Measurements from ENCODE around the gene VCL.

Gene VCL

DNA sequence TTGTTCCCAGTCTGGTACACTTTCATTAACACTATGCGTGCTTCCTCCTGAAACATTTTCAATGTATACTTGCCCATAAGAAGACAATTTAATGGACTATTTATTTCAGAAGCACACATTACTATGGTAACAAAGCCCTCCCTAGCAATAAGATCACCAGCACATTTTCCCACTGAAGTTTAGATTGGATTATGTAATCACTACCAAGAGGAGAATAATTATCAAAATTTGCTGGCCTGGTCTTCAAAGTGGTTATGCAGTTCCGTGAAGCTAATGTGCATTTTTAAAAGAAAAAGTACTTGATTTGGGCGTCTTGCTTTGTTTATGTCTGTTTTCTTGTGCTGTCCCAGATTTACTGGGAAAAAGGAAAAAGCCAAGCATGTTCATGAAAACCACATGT, 90.8 kb downstream of the VCL start:
- H3K4me3 ChIP-seq (ENCODE audit: low read depth, low read length) = no peak overlapping the region
- no peak for DNase-seq (ENCODE audit: low read depth)
- TF ChIP-seq, protein P1, sequence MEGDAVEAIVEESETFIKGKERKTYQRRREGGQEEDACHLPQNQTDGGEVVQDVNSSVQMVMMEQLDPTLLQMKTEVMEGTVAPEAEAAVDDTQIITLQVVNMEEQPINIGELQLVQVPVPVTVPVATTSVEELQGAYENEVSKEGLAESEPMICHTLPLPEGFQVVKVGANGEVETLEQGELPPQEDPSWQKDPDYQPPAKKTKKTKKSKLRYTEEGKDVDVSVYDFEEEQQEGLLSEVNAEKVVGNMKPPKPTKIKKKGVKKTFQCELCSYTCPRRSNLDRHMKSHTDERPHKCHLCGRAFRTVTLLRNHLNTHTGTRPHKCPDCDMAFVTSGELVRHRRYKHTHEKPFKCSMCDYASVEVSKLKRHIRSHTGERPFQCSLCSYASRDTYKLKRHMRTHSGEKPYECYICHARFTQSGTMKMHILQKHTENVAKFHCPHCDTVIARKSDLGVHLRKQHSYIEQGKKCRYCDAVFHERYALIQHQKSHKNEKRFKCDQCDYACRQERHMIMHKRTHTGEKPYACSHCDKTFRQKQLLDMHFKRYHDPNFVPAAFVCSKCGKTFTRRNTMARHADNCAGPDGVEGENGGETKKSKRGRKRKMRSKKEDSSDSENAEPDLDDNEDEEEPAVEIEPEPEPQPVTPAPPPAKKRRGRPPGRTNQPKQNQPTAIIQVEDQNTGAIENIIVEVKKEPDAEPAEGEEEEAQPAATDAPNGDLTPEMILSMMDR (IDR thresholded peaks at IDR 0.05; ENCODE audit: insufficient read depth, low read depth, low read length, missing control alignments) = no peak

DNA sequence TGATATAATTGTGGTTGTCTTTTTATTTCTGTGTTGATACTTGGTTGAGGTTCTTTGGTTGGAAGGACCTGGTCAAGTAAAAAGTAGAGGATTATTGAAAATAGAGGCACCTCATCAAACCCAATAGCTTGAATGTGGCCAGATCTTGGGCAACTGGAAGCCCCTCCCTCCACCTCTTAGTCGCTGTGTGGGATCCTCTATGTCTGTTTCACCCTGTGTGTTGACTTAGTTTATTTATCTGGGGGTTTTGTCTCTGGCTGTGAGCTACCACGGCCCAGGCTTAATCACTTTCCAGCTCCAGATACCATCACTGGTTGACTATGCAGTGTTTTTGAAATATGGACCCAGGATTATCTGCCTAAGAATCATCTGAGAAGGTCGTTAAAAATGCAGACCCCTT, 94.5 kb downstream of the VCL start:
- H3K4me3 ChIP-seq (ENCODE audit: low read depth, low read length) = no peak overlapping the region
- DNase-seq (ENCODE audit: low read depth) = no peak
- TF ChIP-seq, protein P1 (IDR thresholded peaks at IDR 0.05; ENCODE audit: insufficient read depth, low read depth, low read length, missing control alignments) = no peak

DNA sequence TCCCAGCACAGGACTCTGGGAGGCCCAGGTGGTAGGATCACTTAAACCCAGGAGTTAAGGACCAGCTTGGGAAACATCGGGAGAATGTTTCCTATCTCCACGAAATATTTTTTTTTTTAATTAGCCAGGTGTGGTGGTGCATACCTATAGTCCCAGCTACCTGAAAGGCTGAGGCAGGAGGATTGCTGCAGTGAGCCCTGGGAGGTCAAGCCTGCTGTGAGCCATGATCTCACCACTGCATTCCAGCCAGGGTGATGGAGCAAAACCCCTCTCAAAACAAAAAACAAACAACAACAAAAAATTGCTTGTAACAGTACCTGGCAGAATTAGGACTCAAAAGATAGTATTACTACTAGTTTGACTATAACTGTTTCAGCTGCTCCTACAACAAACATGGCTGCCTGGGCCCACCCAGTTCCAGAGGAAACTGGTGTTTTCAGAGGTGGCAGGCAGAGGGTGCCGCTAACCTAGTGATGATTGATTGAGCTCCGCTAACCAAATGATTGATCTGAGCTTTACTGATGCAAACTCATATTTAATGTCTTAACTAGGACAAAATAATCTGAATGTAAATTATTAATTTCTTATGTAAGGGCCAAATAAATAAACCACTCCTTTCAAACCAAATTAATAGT, 95.7 kb downstream of the VCL start:
- no peak overlapping the region for H3K4me3 ChIP-seq (ENCODE audit: low read depth, low read length)
- TF ChIP-seq, protein P1 (IDR thresholded peaks at IDR 0.05; ENCODE audit: insufficient read depth, low read depth, low read length, missing control alignments) = no peak
- no peak for DNase-seq (ENCODE audit: low read depth)

DNA sequence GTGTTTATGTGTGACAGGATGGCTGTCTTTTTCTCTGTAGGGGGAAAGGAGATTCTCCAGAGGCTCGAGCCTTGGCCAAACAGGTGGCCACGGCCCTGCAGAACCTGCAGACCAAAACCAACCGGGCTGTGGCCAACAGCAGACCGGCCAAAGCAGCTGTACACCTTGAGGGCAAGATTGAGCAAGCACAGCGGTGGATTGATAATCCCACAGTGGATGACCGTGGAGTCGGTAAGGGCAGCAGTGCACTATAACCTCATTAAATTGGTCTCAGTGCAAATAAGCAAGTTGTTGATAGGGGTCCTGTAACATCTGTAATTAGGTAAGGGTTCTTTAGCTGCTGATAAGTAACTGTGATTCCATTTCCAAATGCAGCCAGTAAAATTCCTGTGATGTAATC, 96.3 kb downstream of the VCL start:
- TF ChIP-seq, protein P1 (IDR thresholded peaks at IDR 0.05; ENCODE audit: insufficient read depth, low read depth, low read length, missing control alignments) = no peak
- H3K4me3 ChIP-seq (ENCODE audit: low read depth, low read length) = no peak overlapping the region

DNA sequence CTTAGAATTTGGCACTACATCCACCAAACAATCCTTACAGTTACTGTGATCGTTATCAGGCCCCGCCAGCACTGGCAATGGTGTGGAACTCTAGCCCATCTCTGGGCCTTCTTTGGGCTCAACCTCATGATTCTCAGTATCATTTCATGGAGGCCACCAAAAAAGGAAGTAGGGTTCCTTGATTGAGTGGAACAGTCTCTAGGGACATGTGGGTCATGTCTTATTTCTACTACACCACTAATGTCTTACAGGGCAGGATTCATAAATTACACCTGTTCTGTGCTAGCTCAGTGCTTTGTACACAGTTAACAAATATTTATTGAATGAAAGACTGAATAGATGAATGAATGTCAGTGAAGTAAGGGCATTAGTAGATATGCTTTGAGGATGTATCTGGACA, 98.9 kb downstream of the VCL start:
- H3K4me3 ChIP-seq (ENCODE audit: low read depth, low read length) = no peak overlapping the region

More for the DNA sequence above, 96.3 kb downstream of the VCL start:
- no peak for DNase-seq (ENCODE audit: low read depth)

DNA sequence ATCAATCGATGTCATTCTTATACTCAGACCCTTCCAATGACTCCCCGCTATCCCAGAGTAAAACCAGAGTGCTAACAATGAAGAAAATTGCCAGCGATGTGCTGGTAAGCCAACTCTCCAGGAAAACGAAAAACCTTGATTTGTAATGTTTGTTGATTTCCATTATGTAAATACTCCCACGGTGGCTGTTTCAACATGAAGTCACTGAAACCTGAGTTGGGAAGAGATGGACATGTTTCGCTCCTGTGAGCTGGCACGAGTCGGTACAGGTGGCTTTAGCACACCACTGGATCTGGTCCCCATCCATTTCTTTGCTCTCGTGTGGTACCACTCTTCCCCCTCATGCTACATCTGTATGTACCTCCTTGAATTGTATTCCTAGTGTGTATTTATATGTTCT, 99.9 kb downstream of the VCL start:
- TF ChIP-seq, protein P1 (IDR thresholded peaks at IDR 0.05; ENCODE audit: insufficient read depth, low read depth, low read length, missing control alignments) = no peak
- DNase-seq (ENCODE audit: low read depth) = no peak
- no peak overlapping the region for H3K4me3 ChIP-seq (ENCODE audit: low read depth, low read length)

More for the DNA sequence above, 98.9 kb downstream of the VCL start:
- TF ChIP-seq, protein P1 (IDR thresholded peaks at IDR 0.05; ENCODE audit: insufficient read depth, low read depth, low read length, missing control alignments) = no peak
- peak; percentile 82 for DNase-seq (ENCODE audit: low read depth)

DNA sequence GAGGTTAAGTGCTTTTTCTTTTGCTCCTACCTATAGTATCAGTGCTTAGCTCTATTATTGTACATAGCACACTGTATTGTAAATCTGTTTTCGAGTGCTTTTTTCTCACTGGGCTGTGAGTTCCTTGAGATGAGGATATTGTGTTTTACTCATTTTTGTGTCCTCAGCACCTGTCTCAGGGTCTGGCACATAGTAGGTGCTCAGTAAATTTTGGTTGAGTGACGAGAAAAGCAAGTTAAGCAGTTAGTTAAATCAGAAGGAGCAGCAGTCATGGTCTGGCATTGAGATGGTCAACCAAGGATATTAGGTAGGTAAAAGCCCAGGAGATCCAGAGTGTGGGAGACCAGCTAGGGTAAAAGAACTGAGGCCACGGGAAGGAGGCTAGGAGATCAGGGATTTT, 101.5 kb downstream of the VCL start:
- TF ChIP-seq, protein P1 (IDR thresholded peaks at IDR 0.05; ENCODE audit: insufficient read depth, low read depth, low read length, missing control alignments) = no peak
- H3K4me3 ChIP-seq (ENCODE audit: low read depth, low read length) = no peak overlapping the region
- DNase-seq (ENCODE audit: low read depth) = no peak

Data from GM12865 (cell line).